Lower lobe of right lung (tissue), 2 donors: ENCODE results near the gene PPP2R5E. TPM values are rescaled to one million over a fixed set of nuclear protein-coding genes. Genes with fewer than 3 reads are reported as not detected.
"Not testable (repeated sequence)": the region's sequence is repeated elsewhere in the genome, so short reads cannot be mapped to it uniquely, and the experiment has no call there.

Experiments
- ATAC-seq, 2 donors: fragments of 200-7000 bp; cut with Tn5 transposase; one replicate each; pipeline ENCODE4 v1.9.1; 2020 to 2022; ENCODE audit warnings: mild to moderate bottlenecking in 2 of 2, moderate library complexity in 2 of 2
- DNase-seq: peaks from one replicate; pipeline ENCODE4 v3.0.0-alpha.2; 2020
- H3K27ac ChIP-seq: fragments of 200-600 bp; one replicate; pipeline ENCODE4 v1.8.0; 2022
- H3K27me3 ChIP-seq: fragments of 200-600 bp; one replicate; pipeline ENCODE4 v1.8.0; 2022; ENCODE audit warnings: low read depth
- H3K36me3 ChIP-seq: fragments of 200-600 bp; one replicate; pipeline ENCODE4 v1.8.0; 2022; ENCODE audit warnings: mild to moderate bottlenecking
- H3K4me1 ChIP-seq: fragments of 200-600 bp; one replicate; pipeline ENCODE4 v1.8.0; 2022
- H3K4me3 ChIP-seq: fragments of 200-600 bp; one replicate; pipeline ENCODE4 v1.8.0; 2022; ENCODE audit warnings: mild to moderate bottlenecking
- H3K9me3 ChIP-seq: fragments of 200-600 bp; one replicate; pipeline ENCODE4 v1.8.0; 2022
- CTCF ChIP-seq: fragments of 200-600 bp; IDR thresholded peaks from one replicate; pipeline ENCODE4 v1.8.0; 2022; ENCODE audit warnings: antibody characterized with exemption, mild to moderate bottlenecking
- intact Hi-C: fragments of 100-400 bp; cut with DNase I; formaldehyde crosslinking; loops from one replicate; pipeline ENCODE4 v1.11.0; 2022
- total RNA-seq: library from RNA; stranded (reverse); fragmentation: NEBNext Ultra II Directional; extraction: Animal tissue kit (Norgen Biotek cat#: 25700); gene quantifications from one replicate; pipeline ENCODE4 v1.2.1, GENCODE V29; 2021
- donor health status: DM: no; HTN: yes; CAD: no; lungs with severe emphysema.

The PPP2R5E gene
- total RNA-seq, 1 donor from 2014 or later, result 45.3 TPM

- H3K36me3 ChIP-seq, result peaks cover 41% of the 10 kb centered on the region
- H3K27ac ChIP-seq, result no peak overlapping the region
- no peak for TF ChIP-seq CTCF
- intact Hi-C loops, result no loop called here
- no peak overlapping the region for H3K4me3 ChIP-seq
- H3K9me3 ChIP-seq, result no peaks in the 10 kb centered on the region
- ATAC-seq, result no peak
- no peaks in the 10 kb centered on the region for H3K4me1 ChIP-seq
- no peak for DNase-seq
- no peaks in the 10 kb centered on the region for H3K27me3 ChIP-seq
These were observed 167.4 kb downstream of the PPP2R5E start for GRCh38 chr14:63375769-63376168.

GRCh38 chr14:63371613-63372012, 171.6 kb downstream of the PPP2R5E start:
- H3K4me1 ChIP-seq, ATAC-seq, H3K27me3 ChIP-seq, H3K27ac ChIP-seq, DNase-seq, intact Hi-C loops, H3K9me3 ChIP-seq, H3K4me3 ChIP-seq: not testable (repeated sequence)
- peaks cover 31% of the 10 kb centered on the region for H3K36me3 ChIP-seq

- Histone ChIP-seq H3K4me1 (no peaks in the 10 kb centered on the region), H3K27ac (no peak overlapping the region), H3K4me3 (no peak overlapping the region), H3K9me3 (no peaks in the 10 kb centered on the region), H3K36me3 (peaks cover 30% of the 10 kb centered on the region), H3K27me3 (no peaks in the 10 kb centered on the region)
- no peak for DNase-seq
- no peak for TF ChIP-seq CTCF
- no peak for ATAC-seq
- intact Hi-C loops, result no loop called here
These were observed 172.1 kb downstream of the PPP2R5E start for GRCh38 chr14:63371033-63371432.

- ATAC-seq, result no peak
- Histone ChIP-seq H3K4me1 (no peaks in the 10 kb centered on the region), H3K36me3 (peaks cover 2% of the 10 kb centered on the region), H3K9me3 (no peaks in the 10 kb centered on the region), H3K27ac (no peak overlapping the region), H3K4me3 (no peak overlapping the region), H3K27me3 (no peaks in the 10 kb centered on the region)
- intact Hi-C loops, result no loop called here
- no peak for TF ChIP-seq CTCF
- DNase-seq, result no peak
These were observed 175.3 kb downstream of the PPP2R5E start for GRCh38 chr14:63367742-63368364.

GRCh38 chr14:63362389-63362819, 180.8 kb downstream of the PPP2R5E start:
- Histone ChIP-seq H3K4me3 (no peak overlapping the region), H3K36me3 (no peaks in the 10 kb centered on the region), H3K4me1 (no peaks in the 10 kb centered on the region), H3K27me3 (no peaks in the 10 kb centered on the region), H3K9me3 (no peaks in the 10 kb centered on the region), H3K27ac (no peak overlapping the region)
- no peak for DNase-seq
- no peak for ATAC-seq
- intact Hi-C loops, result no loop called here
- no peak for TF ChIP-seq CTCF

- no peak for TF ChIP-seq CTCF
- intact Hi-C loops, result no loop called here
- no peak overlapping the region for H3K4me3 ChIP-seq
- no peaks in the 10 kb centered on the region for H3K27me3 ChIP-seq
- H3K4me1 ChIP-seq, result no peaks in the 10 kb centered on the region
- no peak for ATAC-seq
- DNase-seq, result no peak
- no peaks in the 10 kb centered on the region for H3K9me3 ChIP-seq
- no peaks in the 10 kb centered on the region for H3K36me3 ChIP-seq
- H3K27ac ChIP-seq, result no peak overlapping the region
These were observed 181.4 kb downstream of the PPP2R5E start for GRCh38 chr14:63361790-63362189.
